AG04449 (cell line): ENCODE measurements around the gene DDX5.

Experiments
- CTCF ChIA-PET: fragments of 350-600 bp; formaldehyde crosslinking; extraction: SDS; loops from one replicate; lab custom pipeline; 2021; ENCODE audit warnings: antibody characterized with exemption; lab: Yijun Ruan, JAX
- POLR2A ChIA-PET: fragments of 400-600, 350-600 bp; formaldehyde crosslinking; extraction: SDS; loops from one replicate; lab custom pipeline; 2020; ENCODE audit warnings: antibody characterized with exemption, inconsistent platforms; lab: Yijun Ruan, JAX
- DNase-seq: peaks from one replicate; pipeline ENCODE4 v3.0.0-alpha.2; 2010; ENCODE audit warnings: low read depth, low spot score
- H3K4me3 ChIP-seq: 2 replicates; pipeline ENCODE4 v1.5.1; 2011; ENCODE audit warnings: low read depth, mild to moderate bottlenecking, control low read depth, low read length
- TF ChIP-seq, protein P1 (sequence below): IDR thresholded peaks from one replicate; pipeline ENCODE4 v1.5.1; 2011; ENCODE audit warnings: mild to moderate bottlenecking, moderate library complexity, low read length, control low read depth, inconsistent platforms; ENCODE audit not compliant: insufficient read depth; ENCODE audit errors: missing control alignments

Gene DDX5

DNA sequence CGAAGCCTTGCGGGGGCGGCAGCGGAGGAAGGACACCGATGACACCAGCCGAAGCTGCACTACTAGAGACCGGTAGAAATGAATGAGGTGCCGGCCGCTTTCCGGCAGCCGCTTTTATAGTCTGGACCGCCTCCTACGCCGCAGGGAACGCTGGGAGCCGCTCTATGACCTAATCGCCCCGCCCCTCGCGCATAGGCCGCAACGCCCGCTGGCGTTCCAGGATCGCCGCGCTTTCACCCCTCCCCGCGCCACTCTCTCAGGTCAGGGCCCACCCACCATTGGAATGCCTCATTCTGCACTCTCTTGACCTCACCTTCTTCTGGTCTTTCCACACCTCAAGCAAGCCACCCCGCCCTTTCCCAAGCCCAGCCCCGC lies at the start of gene DDX5:
Gene DDX5, minus strand, starts transcription at position 89 of the 375 bp plus-strand sequence. CDS start 170 bp downstream, outside the sequence.
- DNase-seq: peak; percentile 74
- ChIA-PET CTCF (interaction anchor here (1.9 to 8.5 kb wide), 3 partner anchors 10 to 85 kb away, joined by 9 to 88 read pairs (median 78); partner anchors contain the start of gene POLG2), POLR2A (interaction anchor here (0.6 to 3.0 kb wide), 16 partner anchors 9 to 361 kb away, joined by 3 to 55 read pairs (median 4); partner anchors contain the start of gene POLG2)
- TF ChIP-seq, protein P1, sequence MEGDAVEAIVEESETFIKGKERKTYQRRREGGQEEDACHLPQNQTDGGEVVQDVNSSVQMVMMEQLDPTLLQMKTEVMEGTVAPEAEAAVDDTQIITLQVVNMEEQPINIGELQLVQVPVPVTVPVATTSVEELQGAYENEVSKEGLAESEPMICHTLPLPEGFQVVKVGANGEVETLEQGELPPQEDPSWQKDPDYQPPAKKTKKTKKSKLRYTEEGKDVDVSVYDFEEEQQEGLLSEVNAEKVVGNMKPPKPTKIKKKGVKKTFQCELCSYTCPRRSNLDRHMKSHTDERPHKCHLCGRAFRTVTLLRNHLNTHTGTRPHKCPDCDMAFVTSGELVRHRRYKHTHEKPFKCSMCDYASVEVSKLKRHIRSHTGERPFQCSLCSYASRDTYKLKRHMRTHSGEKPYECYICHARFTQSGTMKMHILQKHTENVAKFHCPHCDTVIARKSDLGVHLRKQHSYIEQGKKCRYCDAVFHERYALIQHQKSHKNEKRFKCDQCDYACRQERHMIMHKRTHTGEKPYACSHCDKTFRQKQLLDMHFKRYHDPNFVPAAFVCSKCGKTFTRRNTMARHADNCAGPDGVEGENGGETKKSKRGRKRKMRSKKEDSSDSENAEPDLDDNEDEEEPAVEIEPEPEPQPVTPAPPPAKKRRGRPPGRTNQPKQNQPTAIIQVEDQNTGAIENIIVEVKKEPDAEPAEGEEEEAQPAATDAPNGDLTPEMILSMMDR: no peak
- peak within 1 kb of the TSS; percentile 97 for H3K4me3 ChIP-seq

DNA sequence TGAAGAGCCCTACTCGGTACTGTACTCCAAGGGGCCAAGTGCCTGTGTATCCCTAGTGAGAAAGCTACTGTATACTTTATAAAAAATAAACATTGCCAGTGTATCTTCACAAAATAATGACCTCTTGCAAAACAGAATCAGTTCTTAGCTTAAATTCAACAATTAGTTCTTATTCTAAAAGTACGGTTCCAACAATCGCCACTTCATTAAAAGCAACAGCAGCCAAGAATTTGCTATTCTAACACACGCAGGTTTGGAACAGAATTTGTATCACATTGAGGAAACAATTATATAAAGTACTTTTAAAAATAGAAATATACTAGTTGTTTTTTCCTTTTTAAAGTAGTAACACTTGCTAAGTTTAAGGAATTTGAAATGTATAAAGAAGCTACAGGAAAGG lies 49.2 kb upstream of the DDX5 start:
- H3K4me3 ChIP-seq: no peak overlapping the region
- no peak for DNase-seq
- TF ChIP-seq, protein P1: no peak
- POLR2A ChIA-PET: interaction anchor here (0.7 kb wide), 1 partner anchor 13 kb away, joined by 4 read pairs; no protein-coding TSS in a partner anchor
- CTCF ChIA-PET: interaction anchor here (1.1 to 1.2 kb wide), 2 partner anchors 8 to 94 kb away, joined by 3 to 4 read pairs; no protein-coding TSS in a partner anchor

DNA sequence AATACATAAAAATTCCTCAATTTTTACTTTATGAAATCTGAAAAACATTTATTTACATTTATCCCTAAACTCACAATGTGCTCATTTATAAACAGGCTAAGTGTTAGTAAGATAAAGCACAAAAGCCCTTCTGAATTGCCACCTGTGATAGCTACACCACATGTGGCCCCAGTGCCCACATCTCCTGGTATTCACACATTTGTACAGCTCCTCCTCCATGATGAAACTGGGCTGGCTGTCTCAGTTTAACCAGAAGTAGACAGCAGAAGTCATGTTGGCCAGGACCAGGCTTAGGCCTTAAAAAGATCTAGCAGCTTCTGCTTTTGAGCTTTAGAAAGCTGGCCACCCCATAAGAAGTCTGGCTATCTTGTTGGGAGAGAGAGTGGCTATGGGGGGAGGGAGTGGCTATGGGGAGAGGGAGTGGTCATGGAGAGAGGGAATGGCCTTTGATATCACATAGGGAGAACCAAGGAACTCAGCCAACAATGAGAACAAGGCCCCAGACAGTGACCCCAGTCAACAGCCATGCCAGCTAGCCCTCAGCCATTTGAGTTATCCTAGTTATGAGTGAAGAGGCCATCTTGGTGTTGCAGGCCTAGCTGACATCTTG lies 48.0 kb upstream of the DDX5 start:
- no peak overlapping the region for H3K4me3 ChIP-seq
- ChIA-PET CTCF (interaction anchor here (1.0 kb wide), 1 partner anchor 21 kb away, joined by 3 read pairs; no protein-coding TSS in a partner anchor), POLR2A (no interaction called here)
- TF ChIP-seq, protein P1: no peak
- no peak for DNase-seq

DNA sequence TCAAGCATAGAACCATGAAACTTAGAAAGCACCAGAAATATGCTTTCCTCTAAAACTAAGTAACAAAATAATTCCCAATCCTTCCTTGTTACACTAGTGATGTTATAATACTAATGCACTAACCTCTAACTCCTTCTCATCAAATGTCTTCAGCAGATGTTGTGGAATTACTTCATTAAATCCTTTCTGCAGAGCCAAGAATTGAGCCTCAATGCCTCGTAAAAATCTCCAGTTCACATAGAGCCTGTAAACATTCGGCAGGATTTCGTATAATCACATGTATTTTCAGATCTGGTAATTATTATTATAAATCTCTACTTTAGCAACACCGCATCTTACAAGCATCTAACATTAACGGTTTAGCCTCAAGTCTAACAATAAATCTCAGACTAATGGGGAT lies 45.4 kb upstream of the DDX5 start:
- no peak overlapping the region for H3K4me3 ChIP-seq
- POLR2A ChIA-PET: no interaction called here
- TF ChIP-seq, protein P1: no peak
- CTCF ChIA-PET: no interaction called here
- DNase-seq: no peak

DNA sequence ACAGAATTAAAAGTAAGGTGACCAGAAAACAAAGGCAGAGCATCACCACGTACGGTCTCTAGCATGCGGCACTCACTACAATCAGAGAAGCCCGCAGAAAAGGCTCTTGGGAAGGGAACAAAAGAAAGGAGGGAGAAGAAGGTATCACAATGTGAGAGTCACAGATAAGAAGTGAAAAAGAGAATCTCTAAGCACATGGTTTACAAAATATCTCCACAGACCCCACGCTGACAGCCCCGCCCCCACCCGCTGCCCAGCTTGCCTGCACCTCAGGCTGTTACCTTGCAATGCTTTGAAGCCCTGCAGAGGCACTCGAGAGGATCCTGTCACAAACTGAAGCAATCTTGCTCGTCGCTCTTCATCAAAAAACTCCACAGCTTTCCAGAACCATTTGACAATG lies 41.2 kb upstream of the DDX5 start:
- TF ChIP-seq, protein P1: no peak
- CTCF ChIA-PET: interaction anchor here (0.6 to 1.7 kb wide), 4 partner anchors 8 to 102 kb away, joined by 3 to 6 read pairs (median 4); no protein-coding TSS in a partner anchor
- no peak overlapping the region for H3K4me3 ChIP-seq
- POLR2A ChIA-PET: no interaction called here
- no peak for DNase-seq

DNA sequence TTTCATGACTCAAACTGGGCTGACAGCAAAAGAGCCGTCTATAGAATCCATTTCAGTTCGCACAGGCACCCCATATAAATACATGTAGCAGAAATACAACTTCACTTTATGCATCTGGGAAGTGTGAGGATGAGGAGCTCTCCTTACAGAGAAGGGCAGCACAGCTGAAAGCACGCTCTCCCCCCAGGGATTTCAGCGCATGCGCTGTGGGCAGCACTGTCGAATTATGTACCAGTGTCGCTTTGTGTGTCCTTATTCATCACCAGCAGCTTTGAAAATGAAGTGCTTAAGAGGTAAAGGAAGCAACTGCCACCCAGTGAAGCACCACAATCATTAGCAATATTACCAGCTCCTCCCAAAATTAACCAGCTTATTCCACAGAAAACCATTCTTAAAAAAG lies 40.6 kb upstream of the DDX5 start:
- POLR2A ChIA-PET: no interaction called here
- no peak overlapping the region for H3K4me3 ChIP-seq
- TF ChIP-seq, protein P1: no peak
- DNase-seq: no peak
- CTCF ChIA-PET: interaction anchor here (0.6 to 2.6 kb wide), 3 partner anchors 10 to 103 kb away, joined by 3 to 8 read pairs (median 6); no protein-coding TSS in a partner anchor
